ENCODE data around the gene FAM227A. TPM values are rescaled to one million over a fixed set of nuclear protein-coding genes. Genes with fewer than 3 reads are reported as not detected.
A peak's percentile ranks its signal among the peaks of the same experiment; 100 is the strongest.
"Not testable (repeated sequence)": the region's sequence is repeated elsewhere in the genome, so short reads cannot be mapped to it uniquely, and the experiment has no call there.

FAM227A gene
- total RNA-seq, 1 donor from 2014 or later: 3.3 TPM

- no peak for DNase-seq (ENCODE audit: extremely low read depth, low read depth, low spot score)
These were observed 43.8 kb downstream of the FAM227A start for GRCh38 chr22:38612217-38613006.

- no peak for DNase-seq (ENCODE audit: extremely low read depth, low read depth, low spot score)
These were observed 44.6 kb downstream of the FAM227A start for GRCh38 chr22:38611559-38611958.

- DNase-seq (ENCODE audit: extremely low read depth, low read depth, low spot score): no peak
These were observed 46.0 kb downstream of the FAM227A start for GRCh38 chr22:38610234-38610633.

GRCh38 chr22:38608992-38609750 is 47.0 kb downstream of the FAM227A start:
- DNase-seq (ENCODE audit: extremely low read depth, low read depth, low spot score): no peak

- no peak for DNase-seq (ENCODE audit: extremely low read depth, low read depth, low spot score)
These were observed 48.5 kb downstream of the FAM227A start for GRCh38 chr22:38607680-38608079.

- DNase-seq (ENCODE audit: extremely low read depth, low read depth, low spot score): no peak
These were observed 54.0 kb downstream of the FAM227A start for GRCh38 chr22:38602166-38602565.

GRCh38 chr22:38601221-38601764 is 54.9 kb downstream of the FAM227A start:
- no peak for DNase-seq (ENCODE audit: extremely low read depth, low read depth, low spot score)

GRCh38 chr22:38599466-38599865 is 56.7 kb downstream of the FAM227A start:
- no peak for DNase-seq (ENCODE audit: extremely low read depth, low read depth, low spot score)

- DNase-seq (ENCODE audit: extremely low read depth, low read depth, low spot score): not testable (repeated sequence)
These were observed 73.3 kb downstream of the FAM227A start for GRCh38 chr22:38582923-38583322.

GRCh38 chr22:38578505-38578904 is 77.7 kb downstream of the FAM227A start:
- DNase-seq (ENCODE audit: extremely low read depth, low read depth, low spot score): no peak

- peak; percentile 20 for DNase-seq (ENCODE audit: extremely low read depth, low read depth, low spot score)
These were observed 84.1 kb downstream of the FAM227A start for GRCh38 chr22:38572065-38572464.

GRCh38 chr22:38570779-38571364 is 85.3 kb downstream of the FAM227A start:
- no peak for DNase-seq (ENCODE audit: extremely low read depth, low read depth, low spot score)

GRCh38 chr22:38569972-38570778 is 86.0 kb downstream of the FAM227A start, which contains the start of gene DMC1:
DMC1 (minus strand) TSS chr22:38570183; CDS start chr22:38568256, 1,927 bp downstream.
- no peak for DNase-seq (ENCODE audit: extremely low read depth, low read depth, low spot score)

- DNase-seq (ENCODE audit: extremely low read depth, low read depth, low spot score): no peak
These were observed 86.8 kb downstream of the FAM227A start for GRCh38 chr22:38569181-38569971.

GRCh38 chr22:38567531-38568285 is 88.5 kb downstream of the FAM227A start:
- DNase-seq (ENCODE audit: extremely low read depth, low read depth, low spot score): no peak

- no peak for DNase-seq (ENCODE audit: extremely low read depth, low read depth, low spot score)
These were observed 89.3 kb downstream of the FAM227A start for GRCh38 chr22:38566726-38567504.

- DNase-seq (ENCODE audit: extremely low read depth, low read depth, low spot score): no peak
These were observed 90.8 kb downstream of the FAM227A start for GRCh38 chr22:38565441-38565840.

GRCh38 chr22:38564669-38565068 is 91.5 kb downstream of the FAM227A start:
- DNase-seq (ENCODE audit: extremely low read depth, low read depth, low spot score): no peak
